ENCODE measurements around the gene LRRC4C.

GRCh38 chr11:40597546-40598113 is 861.8 kb downstream of the LRRC4C start:
- TF ChIP-seq, protein P1, sequence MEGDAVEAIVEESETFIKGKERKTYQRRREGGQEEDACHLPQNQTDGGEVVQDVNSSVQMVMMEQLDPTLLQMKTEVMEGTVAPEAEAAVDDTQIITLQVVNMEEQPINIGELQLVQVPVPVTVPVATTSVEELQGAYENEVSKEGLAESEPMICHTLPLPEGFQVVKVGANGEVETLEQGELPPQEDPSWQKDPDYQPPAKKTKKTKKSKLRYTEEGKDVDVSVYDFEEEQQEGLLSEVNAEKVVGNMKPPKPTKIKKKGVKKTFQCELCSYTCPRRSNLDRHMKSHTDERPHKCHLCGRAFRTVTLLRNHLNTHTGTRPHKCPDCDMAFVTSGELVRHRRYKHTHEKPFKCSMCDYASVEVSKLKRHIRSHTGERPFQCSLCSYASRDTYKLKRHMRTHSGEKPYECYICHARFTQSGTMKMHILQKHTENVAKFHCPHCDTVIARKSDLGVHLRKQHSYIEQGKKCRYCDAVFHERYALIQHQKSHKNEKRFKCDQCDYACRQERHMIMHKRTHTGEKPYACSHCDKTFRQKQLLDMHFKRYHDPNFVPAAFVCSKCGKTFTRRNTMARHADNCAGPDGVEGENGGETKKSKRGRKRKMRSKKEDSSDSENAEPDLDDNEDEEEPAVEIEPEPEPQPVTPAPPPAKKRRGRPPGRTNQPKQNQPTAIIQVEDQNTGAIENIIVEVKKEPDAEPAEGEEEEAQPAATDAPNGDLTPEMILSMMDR (IDR thresholded peaks at IDR 0.05), result no peak
- no peak for TF ChIP-seq POLR2A (IDR thresholded peaks at IDR 0.05)

Measured in Peyer's patch (tissue), 4 donors.